GM18861 (cell line): ENCODE measurements around the gene CDH6.
A peak's percentile ranks its signal among the peaks of the same experiment; 100 is the strongest.

Experiments
- ATAC-seq: cut with Tn5 transposase; IDR thresholded peaks from one replicate; pipeline ENCODE4 v1.9.1; 2021; ENCODE audit not compliant: unreplicated experiment

The CDH6 gene

DNA sequence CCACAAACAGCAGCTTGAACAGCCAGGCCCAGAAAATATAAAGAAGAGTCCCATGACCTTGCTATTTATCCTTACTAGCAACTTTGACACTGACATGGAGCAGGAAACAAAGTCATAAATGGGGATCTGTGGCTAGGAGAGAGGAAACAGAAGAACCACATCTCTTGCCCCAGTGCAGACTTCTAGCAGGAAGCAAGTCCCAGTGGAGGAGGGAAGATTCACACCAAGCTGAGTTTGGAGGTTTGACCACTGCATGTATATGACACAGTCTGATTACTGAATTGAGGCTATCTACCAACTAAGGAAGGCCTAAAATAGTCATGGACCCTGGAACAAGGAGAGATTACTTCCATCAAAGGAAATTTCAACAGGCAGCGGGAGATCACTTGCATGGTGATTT, 51.4 kb downstream of the CDH6 start:
- no peak for ATAC-seq

DNA sequence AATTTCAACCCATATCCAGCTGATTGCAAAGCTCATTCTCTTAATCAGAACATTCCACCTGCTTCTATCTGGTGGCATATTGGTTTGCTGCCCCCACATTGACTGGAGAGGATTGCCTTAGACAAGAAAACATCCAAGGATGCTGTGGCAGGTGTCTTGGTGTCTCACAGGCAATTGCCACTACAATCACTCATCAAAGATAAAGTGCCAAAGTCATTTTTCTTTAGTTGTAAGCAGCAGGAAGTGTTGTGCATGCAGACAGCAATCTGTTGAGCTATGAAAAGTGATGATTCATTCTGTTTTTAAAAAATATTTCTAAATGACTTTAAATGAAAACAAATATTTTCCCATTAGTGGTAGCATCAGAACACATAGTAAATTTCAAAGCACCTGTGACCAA, 53.9 kb downstream of the CDH6 start:
- ATAC-seq, result no peak

DNA sequence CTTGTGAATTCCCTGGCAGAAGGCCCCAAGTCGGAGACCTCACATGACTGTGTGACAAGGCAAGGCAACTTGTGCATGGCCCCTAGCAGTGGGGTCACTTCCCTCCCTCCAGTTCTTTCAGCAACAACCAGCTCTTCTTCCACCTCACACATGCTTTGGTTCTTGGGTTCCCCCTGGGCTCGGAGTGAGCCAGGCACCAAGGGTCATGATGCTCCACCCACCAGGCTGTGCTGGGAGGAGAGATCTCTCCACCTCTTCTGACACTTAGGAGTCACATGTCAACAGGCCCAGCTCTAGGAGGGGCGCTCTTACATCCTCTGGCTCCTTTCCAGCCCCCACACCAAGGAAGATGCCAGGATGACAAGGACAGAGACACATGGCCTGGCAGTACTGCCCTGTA, 56.7 kb downstream of the CDH6 start:
- ATAC-seq, result no peak

DNA sequence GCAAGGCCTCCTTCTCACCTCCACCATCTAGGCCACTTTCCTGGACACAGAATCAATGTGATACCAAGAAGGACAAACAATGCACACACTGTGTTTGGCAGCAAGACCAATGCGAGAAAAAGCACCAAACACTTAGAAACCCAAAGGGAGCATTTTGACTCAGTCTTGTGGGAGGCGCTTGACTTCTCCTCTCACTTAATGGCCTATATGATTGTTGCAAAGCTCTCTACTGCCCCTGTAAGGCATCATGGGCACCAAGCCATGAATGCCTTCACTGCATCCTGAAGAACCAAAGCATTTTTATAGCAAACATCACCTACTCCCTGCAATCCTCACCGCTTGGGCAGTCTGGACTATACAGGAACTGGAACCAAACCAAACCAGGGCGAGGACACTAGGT, 57.5 kb downstream of the CDH6 start:
- no peak for ATAC-seq

DNA sequence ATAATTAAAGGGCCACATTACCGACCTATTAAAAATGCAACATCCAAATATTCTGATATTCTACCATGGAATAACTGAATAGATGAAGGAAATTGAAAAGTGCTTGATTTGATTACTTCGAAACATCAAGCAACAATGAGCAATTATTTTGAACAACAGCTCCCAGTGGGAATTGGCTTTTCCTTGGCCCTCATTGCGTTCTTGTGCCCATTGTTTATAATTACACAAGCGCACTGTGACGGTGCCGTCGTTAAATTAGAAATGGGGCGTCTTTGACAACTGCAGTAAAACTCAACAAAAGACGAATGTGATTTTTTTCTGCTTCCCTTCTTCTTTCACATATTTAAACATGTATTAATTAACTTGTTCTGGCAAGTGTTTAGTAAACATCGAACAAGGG, 61.6 kb downstream of the CDH6 start:
- no peak for ATAC-seq

DNA sequence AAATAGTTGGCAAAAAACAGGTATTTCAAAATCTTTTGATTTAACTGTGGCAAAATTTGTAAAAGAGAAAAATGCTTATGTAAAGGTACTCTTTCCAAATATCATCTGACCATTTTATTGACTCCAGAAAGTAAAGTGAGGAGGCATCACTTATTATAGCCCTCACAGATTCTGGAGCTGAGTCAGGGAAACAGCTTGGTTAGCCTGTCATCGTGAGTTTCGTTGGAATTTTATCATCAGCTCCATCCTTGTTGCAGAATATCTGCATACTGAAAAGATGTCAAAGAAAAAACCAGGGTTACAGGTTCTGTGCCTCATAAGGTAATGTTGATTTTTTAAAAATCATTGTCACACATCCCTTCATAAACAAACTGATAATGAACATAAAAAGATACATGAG, 74.8 kb downstream of the CDH6 start:
- ATAC-seq, result no peak

DNA sequence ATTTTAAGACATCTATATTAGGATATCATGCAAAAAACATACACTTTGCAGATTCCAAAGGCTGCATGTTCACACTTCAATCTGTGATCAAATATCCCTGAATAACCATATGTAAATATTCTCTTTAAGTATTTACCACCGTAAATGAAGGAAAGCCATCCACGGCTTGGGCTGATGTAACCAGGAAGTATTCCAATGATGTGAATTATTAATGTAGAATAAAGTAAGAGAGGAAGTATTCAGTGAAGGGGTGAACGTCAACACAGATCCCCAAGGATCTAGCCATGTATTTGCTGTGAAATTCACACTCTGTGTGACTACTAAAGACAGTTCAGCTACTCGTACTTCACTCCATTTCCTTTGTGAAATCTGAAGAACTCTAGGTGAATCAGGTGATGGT, 75.2 kb downstream of the CDH6 start:
- ATAC-seq, result no peak

DNA sequence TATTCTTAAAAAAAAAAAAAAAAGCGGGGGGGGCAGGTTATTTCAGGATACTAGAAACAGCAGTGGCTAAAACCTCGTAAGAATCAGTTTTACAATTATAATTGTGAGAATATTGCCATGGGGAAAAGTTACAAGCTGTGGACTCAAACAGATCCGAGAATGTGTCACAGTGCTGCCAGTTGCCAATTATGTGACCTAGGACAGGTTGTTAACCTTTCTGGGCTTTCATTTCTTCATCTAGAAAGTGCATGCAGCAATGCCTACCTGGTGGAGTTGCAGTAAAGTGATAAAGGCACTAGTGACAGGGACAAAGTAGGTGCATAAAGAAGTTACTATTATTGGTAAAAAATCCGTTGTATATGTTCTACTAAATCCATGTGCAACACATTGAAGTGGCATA, 75.8 kb downstream of the CDH6 start:
- ATAC-seq, result no peak

DNA sequence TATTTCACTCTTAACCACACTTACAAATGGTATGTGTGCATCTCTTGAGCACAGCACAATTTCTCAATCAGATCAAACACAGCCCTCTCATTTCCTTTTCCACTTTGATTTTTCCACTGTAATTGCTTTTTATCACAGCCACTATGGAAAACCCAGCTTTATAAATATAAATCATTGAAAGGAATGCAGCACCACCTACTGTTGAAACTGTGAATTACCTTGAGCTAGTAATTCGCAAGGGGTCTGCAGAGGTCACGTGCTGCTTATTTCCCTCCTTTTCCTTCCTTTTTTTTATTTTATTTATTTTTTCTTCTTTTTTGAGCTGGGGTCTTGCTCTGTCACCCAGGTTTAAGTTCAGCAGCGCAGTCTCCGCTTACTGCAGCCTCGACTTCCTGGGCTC, 76.9 kb downstream of the CDH6 start:
- no peak for ATAC-seq

DNA sequence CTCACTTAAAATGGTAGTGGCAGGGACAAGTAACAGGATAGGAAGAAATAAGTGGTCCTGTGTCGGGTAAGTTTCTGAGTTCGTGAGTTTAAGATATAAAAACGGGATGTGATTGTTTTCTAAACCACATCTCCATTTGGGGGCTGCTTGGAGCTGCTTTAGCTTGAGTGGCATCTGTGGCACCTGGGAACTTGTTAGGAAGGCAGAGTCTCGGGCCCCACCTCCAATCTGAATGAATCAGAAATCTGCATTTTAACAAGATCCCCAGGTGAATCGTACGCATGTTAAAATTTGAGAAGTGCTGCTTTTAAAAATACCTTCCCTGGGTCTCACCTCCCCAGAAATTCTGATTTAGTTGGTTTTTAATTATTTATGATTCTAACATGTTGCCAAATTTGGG, 78.1 kb downstream of the CDH6 start:
- ATAC-seq, result no peak

DNA sequence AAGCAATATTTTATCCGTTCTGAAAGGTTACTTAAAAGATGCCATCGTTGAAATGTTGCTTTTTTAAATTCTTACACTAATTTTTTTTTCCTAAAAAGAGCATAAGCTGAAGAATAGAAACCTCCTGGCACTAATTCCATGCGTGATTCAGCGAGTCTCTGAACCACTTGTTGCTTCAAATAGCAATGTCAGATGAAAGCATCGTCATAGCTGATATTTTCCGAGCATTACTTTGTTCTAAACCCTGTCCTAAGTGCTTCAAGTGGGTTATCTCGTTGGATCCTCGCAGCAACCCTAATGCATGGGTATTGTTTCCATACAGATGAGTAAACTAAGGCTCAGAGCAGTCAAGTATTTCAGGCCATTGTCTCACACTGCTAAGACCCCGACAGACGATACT, 79.7 kb downstream of the CDH6 start:
- no peak for ATAC-seq

DNA sequence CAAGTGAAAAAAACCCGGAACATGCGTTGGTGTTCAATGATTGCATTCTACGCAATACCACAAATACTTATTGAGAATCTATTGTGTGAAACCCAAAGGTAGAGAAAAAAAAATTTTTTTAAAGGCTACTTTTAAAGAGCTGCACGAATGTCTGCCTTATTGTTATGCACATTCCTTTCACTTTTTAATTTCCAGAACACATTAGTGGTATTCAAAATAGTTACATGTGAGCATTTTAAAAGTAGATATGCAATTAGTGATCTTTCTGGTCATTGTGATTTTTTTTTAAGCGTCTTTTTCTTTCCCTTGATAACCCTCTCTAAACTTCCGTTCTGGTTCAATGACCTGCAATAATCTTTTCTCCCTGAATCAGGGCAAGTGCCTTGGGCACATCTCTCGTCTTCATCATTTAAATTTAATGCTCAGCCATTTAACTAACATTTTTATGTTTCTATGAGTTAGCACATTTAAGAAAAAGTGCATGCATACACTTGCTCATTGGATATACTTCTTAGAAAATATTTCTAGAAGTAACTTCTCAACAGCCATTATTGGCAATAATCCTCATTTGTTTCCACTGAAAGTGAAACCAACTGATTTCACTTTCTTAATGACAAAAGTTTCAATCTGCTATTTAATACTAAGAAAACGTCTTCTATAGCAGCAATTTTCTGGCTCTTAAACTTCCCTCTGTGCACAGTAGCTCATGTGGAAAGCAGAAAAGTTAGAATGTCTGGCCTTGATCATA, 80.3 kb downstream of the CDH6 start:
- ATAC-seq, result peak; percentile 87

DNA sequence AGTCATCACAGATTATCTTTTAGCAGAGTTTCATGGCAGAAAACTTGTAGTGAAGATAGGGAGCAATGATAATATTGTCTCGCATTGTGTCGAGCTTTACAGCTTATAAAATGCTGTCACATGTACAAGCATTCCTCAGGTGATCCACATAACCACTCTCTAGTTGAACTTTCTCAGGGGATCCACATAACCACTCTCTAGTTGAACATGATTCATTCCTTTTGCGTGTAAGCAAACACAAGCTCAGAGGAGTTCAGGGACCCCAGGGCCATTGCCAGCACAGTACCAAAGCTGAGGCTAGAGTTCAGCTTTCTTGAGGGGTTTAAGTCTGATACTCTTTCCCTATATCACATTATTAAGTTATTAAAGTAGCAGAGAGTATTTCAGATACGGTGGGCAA, 86.7 kb downstream of the CDH6 start:
- ATAC-seq, result no peak

DNA sequence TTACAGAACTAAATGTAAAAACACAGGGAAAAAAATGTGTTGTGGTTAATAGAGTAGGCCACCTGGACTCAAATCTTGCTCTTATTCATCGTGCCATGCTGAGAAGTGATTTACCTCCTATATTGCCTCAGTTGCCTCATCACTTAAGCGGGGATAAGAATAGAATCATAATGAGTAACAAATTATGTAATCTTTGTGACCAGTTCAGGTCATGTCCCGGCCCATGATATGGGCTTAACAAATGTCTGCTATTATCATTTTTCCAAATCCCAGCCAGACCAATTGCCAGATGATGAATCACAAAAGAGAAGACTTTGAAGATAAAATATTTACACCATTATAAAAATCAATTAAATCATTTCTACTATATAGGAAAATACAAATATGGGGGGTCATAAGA, 89.8 kb downstream of the CDH6 start:
- ATAC-seq, result no peak

DNA sequence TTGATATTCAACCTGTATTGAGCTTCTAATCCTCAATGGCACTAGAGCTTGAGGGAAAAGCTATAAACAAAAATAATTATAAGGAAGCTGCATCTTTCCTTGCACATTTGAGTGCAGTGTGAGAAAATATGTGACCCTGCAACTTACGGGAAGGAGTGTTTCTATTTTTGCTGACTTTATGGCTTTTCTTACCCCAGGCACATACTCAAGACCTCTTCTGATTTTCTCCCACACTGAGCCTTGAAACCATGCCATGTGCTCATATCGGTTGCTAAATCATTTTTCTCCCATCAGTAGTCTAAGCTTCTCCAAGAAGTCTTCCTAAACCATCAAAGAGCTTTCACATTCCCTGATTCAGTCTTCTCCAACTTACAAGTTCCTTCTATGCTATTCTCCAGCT, 91.5 kb downstream of the CDH6 start:
- ATAC-seq, result no peak

DNA sequence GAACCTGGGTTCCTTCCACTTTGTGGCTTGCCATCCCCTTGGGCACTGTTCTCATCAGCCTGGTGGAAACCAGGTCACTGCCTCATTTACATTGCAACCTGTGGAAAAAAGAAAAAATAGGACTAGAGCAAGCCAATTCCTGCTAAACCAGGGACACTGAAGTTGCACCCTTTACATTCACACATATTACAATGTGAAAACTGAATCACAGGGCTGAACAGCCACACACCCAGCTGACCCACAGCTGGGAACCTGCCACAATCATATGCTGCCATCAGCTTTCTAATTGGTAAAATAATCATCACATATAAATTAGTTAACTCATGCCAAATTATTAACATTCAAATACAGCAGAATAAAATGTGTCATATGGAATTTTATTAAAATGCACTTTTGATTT, 94.5 kb downstream of the CDH6 start:
- no peak for ATAC-seq

DNA sequence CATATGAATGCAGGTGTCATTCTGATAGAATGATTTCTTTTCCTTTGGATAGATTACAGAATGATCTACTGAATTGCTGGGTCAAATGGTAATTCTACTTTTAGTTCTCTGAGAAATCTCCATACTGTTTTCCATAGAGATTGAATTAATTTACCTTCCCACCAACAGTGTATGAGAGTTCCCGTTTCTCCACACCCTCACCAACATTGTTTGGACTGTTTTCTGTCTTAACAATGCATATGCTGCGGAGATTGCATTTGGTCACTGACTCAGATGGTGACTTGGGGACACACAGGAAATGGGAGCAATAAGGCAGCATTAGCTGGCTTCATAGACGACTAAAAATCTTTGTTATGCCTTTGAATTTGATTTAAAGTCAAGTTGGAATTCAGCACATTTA, 95.9 kb downstream of the CDH6 start:
- no peak for ATAC-seq

DNA sequence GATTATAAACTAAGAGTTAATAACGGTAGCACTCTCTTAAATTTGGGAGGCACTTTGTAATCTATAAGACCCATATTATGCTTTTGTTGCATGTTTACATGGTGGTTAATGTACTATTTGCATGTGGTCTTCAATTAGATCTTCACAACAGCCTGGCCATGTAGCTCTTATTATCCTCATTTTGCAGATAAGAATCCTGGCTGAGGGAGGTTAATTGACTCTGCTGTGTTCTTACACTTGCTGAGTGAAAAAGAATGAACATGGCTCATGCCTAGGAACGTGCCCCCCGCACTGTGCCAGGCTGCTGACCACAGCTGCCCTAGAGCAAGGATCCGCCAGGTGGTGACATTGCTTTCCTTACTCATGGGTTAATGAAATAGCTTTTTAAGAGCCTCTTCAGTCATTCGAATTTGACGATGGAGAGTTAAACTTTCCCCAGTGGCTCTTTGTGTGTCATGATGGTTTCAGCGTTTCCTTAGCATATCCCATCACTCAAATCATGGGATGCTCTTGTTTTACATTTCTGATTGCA, 97.9 kb downstream of the CDH6 start:
- ATAC-seq, result no peak

DNA sequence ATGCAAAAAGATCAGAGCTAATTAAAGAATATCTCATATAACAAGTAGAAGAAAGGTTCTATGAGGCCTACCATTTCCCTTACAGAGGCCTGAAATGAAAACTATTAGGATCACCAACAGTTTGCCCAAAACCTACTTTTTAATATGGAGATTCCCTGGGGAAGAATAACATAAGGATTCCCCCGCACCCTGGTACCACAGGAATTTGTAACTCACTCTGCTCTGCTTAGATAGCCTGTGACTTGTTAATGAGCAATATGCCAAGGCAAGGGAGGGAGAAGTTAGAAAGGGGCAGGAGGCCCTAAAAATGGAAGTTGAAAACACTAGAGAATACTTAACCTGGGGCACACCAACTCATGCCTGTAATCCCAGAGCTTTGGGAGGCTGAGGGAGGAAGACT, 107.0 kb downstream of the CDH6 start:
- no peak for ATAC-seq

DNA sequence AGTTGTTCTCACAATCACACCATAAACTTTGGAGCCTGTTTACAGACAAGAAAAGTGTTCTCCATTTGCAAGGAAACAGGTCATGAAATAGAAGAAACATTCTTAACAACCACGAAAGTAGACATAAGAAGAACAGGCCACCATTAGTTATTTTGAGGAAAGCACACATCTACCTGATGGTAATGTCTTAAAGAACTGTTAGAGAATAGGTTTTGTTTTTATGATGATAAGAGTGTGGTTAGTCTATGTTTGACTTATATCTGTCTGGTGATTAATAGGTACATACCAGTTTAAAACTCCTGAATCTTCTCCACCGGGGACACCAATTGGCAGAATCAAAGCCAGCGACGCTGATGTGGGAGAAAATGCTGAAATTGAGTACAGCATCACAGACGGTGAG, 108.3 kb downstream of the CDH6 start:
- no peak for ATAC-seq

DNA sequence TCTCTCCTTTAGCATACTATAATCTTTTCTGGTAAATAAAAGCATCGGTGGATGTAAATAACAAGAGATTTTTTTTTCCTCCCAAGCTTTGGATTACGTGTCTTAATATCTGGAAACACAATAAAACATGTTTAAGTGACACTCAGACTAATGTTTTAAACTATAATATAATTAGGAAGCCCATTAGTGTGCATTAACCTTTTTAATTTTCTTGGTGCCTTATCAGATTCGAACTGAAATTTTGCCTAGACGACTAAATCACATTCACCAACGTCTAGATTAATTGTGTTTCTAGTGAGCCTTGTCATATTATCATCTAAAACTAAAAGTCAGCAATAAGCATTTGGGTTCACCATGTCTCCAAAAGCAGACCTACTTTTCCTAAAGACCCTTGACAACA, 110.2 kb downstream of the CDH6 start:
- ATAC-seq, result no peak

DNA sequence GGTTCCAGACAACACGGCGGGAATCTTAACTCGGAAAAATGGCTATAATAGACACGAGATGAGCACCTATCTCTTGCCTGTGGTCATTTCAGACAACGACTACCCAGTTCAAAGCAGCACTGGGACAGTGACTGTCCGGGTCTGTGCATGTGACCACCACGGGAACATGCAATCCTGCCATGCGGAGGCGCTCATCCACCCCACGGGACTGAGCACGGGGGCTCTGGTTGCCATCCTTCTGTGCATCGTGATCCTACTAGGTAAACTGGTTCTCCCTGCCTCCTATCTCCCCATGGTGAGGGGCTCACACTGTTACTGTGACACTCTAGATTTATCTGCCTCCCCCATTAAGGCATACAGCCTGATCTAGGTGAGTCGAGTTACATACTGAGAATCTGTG, 124.2 kb downstream of the CDH6 start:
- ATAC-seq, result no peak

DNA sequence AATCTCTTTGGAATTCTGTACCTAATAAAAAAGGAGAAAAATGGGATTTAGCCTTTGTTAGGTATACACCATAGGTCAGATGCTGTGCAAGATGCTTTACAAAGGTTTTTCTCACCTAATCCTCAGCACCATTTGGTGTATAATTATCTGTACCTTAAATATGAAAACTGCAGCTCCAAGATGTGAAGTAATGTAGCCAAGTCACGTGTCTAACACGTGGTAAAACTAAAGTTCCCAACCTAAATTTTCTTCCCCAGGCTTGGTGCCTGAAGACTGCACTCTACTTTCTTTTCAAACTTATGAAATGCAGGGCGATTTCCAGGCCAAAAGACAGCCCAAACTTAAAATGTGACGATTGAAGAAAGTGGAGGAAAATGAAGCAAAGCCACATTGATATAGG, 125.8 kb downstream of the CDH6 start:
- no peak for ATAC-seq
